ENCODE results near the gene LDLRAD4.

Gene LDLRAD4

DNA sequence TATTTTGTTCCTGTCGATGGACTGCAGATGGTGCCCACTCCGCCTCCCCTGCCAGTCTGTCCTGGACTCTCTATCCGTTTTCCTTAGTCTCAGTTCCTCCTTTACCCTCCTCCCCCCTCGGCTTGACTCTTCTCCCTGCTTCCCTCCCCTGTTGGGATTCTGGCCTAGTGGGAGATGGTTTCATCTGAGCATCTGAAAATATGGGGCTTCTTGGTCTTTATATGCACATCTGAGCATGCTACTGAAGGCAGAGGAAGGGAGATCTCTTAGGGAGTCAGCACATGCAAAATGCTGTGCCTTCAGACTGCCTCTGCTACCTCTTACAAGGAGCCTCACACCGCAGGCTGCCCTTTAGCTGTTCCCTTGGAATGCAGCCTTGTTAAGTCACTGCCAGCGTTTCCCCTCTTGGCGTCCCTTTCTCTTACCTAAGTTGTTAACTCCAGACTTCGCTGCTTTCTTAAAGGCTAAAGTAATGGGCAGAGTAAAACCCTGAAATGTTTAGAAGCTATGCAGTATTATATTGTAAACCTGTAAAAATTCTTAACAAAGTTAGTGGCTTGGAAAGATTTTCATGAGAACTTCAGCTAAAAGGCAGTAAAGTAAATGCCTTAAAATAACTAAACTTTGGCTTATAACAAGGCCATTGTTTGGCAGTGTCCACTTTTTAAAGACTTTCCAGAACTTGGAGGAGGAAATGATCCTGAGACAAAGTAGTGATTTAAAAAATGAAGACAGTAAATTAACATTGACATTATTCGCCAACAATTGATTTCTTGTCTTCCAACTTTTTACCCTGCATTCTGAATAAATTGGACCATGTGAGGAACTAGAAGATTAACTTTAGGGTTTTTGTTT, 49.8 kb downstream of the LDLRAD4 start:
- DNase-seq = no peak

DNA sequence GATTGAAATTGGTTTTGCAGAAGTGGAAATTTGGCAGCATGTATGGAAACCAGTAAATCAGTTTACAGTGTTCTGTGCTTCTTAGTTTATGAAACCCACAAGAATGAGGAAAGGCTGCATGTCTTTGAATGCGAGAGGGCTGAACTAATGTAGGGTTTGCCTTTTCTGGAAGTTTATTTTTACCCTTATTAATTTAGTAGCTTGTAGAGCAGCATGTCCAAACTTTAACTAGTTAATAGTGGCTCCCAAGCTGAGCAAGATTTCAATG, 50.4 kb downstream of the LDLRAD4 start:
- DNase-seq = no peak

DNA sequence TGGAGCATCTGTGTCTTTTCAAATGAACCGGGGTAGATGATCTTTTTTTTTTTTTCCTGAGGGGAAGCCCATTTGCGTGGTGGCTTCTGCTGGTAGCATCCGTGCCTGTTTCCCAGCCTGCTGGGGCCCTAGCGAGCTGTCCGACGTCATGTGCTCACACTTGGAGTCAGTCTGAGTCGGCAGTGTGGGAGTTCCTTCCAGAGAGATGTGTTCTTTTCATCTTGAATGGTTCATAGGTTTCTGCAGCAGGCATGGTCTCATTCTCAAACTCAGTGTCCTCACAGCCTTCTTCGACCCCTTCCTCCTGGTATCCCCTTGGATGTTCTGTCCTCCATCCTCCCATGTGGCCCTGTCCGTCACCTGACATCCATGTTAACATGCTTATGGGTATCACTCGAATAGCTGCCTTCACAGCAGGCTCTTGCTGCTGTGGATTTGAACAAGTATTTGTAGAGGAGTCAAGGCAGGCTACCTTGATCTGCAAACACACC, 51.0 kb downstream of the LDLRAD4 start:
- no peak for DNase-seq

DNA sequence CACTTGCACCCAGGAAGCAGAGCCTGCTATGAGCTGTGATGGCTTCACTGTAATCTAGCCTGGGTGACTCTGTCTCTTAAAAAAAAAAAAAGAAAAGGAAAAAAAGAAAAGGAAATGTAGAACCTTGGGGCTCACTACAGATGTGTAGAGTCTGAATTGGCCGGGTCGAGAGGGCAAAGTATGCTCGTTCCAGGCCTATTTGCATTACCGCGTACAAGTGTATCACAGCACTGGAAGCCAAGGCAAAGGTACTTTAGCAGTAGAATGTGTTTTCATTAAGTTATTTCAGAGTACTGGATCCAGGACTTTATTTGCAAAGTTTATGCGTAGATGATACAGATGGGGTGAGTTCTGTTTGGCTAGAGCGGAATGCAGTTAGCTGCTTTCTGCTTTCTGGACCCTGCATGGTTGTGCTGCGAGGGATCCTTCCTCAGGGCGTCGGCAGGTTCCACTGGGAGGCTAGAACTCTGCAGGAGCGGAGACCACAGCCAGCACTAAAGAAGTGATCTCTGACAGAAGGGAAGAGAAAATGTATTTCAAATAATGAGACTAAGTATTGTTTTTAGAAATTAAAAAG, 51.8 kb downstream of the LDLRAD4 start:
- no peak for DNase-seq

DNA sequence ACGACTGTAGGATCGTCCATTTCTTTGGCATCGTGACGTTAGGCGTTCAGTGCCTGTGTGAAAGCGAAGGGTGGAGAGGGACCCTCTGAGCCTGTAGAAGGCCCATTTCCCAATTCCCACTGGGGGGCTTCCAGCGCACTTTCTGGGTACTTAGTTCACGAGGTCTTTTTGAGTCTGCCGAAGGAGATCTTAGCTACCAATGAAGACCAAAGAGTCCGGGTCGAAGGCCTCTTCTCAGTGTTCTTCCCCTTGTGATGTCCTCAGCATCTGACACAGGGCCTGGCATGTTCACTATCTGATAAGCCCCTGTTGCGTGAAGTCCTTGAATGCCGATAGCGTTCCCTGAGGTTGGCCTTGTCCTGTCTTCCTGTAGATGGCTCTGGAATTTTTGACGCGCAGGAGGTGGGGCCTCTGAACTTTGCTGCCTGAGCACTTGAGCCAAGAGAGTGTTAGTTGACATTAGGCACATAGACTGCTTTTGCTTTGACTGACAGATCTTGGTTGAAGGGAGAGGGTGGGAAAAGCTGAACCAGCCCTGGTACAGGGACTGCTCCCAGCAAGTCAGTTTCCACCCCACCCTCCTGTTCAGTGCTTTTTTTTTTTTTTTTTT, 52.8 kb downstream of the LDLRAD4 start:
- DNase-seq = no peak

DNA sequence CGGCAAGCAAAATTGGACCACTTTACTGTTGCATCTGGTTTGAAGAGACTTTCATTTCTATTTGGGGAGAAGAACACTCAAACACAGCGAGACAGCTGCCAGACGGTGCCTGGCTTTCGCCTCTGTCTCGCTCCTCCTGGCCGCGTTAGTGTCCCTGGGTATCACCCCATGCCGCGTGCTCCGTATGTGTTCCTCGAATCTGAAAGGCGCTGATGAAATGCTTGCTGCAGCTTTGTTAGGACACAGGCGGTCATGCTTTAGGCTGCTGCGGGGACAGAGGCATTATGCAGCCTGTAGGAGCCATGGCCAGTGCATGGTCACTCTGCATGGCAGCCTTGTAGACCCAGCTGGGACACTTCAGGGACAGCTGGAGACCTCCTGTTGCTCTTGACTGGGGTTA, 53.9 kb downstream of the LDLRAD4 start:
- DNase-seq = no peak

DNA sequence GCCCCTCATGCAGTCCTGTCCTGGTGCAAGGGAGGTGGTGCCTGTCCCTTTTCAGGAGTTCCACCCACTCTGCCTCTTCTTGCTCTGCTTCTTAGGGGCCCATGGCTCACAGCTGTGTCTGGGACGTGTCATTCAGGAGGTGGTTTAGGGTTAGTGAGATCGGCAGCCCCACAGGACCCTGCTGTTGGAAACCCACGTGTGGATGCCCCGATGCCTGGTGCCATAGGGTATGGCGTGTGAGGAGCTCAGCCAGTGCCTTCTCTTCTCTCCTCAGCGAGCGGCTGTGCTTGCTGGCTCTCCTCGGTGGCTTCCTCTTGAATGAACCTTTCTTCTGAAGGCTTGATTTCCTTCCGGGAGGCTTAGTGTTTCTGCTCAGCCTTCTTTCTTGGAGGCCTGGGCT, 55.2 kb downstream of the LDLRAD4 start:
- DNase-seq = no peak

DNA sequence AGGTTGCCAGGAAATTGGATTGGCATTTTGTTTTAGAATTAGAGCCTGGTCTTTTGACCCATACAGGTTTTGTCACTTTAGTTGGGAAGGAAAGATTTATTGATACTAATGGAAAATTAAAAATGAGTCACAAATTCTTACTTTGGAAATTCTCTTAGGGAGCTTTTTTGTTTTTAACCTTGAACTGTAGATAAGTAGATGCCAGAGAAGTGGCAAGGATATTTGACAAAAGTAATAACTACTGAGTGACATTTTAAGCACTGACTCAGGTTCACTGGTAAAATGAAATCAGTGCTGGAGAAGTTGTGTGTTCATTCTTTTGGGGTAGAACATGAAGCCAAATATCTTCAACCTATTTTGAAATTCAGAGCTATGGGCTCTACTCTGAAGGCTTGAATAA, 56.5 kb downstream of the LDLRAD4 start:
- no peak for DNase-seq

DNA sequence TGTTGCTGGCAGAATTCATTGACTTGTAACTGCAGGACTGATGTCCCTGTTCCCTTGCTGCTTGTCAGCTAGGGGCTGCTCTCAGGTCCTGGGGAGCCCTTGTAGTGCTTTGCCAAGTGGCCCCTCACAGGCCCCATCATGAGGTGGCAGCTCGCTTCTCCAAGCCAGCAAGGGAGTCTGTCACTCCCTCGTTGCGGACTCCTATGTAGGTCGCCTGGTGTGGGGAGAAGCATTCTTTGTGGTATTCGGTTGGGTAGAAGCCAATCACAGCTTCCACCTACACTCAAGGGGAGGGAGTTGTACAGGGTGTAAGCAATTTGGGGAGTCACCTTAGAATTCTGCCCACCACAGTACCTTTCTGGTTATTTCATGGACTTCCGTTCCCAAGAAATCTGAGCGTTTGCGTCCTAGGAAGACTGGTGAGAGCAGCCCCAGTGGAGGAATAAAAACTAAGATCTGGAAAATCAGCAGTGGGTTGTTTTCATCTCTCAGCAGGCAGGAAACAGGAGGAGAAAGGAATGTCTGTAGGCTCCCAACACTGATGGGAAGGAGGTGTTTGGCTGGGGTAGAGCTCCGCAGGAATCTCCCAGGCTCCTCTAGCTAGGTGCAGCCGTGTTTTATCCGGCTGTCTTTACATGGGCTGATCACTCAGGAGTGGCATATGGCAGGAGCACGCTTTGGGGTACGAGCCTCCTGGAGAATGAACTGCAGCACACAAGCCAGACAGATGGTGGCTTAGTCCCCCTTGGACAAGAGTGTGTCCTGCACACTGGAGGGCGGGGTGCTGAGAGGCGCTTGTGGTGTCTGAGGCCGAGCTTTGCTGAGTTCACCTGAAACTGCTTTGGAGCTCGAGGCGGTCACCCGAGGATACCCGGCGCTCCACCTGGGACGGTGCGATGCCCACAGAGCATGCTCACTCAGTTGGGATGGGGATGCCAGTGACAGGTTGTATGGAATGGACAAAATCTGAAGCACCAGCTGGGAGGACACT, 58.3 kb downstream of the LDLRAD4 start:
- DNase-seq = no peak

DNA sequence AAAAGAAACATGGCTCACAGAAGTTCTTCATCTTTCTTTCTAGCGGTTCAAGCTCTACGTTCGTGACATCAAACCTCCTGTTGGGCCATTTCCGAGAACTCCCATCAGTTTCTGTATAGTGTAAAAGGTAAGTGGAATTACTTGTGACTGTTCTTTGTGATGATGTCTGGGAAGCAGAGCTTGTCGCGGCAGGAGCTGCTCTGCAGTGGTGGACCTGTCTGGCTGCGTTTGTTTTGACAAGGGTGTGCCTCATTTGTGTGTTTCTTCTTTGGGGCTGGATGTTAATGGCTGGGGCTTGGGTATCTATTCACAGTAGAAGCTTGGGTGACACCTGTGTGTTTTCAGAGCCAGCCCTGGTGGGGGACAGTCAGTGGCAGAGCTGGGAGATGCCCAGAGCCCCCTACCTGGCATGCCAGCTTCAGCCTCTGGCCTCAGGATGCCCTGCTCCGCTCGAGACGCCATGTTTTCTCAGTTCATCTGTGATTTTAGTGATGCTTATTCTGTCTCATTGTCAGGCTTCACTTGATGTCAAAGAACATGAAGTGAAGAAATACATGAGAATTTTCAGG, 59.6 kb downstream of the LDLRAD4 start:
- no peak for DNase-seq

DNA sequence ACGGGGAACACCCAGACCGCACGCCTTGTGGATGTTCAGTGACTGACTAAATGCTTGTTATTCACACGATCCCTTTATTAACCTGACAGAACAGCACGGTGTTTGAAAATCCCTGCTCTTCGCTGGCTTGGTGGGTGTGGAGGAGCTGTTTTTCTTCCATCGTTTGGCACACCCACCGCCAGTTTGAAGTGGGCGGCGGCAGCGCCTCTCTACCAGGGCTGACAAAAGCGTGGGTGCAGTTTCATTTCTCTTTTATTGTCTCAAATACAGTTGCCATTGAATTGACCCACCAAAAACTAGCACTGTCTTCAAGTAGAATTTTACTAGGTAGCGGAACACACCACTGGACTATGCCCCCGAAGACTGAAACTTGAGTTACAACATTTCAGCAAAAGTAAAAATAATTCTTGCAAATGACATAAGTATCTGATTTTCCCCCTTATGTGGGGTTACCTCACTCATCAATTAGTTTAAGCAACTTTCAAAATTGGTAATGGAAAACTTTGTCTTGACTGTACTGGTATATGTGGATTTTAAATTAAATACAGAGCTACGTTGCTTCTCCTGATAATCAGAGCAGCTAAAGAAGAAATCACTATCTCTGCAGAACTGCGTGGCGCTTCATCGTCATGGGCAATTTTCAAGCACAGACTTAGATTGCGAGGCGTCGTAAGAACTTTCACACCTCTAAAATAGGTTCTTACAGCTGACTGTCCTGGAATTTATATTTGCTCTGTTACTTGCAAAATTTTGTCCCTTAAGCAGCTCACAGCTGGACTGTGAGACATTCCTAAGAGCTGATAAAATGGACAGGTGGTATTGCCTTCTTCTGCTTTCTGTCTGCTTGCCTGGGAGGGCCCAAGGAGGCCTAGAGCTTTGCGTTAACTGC, 60.9 kb downstream of the LDLRAD4 start:
- no peak for DNase-seq

DNA sequence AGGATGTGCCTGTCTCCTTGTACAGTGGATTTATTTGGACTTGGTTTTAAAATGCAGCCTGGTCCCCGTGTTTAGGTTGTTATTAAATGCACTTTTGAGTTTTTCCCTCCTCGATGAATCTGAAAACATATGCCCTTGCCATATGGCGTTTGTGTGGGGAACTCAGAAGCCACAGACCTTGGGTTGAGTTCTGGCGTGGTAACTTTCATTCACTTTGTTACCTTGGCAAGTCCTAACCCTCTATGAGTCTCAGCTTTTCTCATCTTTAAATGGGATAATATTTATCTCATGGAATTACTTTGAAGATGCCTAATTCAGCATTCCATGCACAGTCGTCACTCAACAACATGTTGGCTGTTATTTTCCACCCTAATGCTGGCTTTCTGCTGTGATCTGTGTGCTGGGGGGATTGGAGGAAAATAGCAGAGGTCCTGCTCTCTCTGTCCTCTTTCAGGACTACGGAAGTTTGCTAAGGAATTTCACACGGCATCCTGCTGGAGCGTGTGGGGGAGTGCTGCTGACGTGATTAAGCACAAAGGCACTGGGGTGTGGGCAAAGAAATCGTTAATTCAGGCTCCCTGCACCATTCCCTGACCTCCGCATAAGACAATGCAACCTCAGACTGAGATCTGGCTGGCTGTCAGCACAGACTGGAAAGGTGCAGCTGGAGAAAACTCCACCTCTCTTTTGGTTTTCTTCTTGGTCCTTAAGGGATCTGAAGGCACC, 61.7 kb downstream of the LDLRAD4 start:
- DNase-seq = no peak

DNA sequence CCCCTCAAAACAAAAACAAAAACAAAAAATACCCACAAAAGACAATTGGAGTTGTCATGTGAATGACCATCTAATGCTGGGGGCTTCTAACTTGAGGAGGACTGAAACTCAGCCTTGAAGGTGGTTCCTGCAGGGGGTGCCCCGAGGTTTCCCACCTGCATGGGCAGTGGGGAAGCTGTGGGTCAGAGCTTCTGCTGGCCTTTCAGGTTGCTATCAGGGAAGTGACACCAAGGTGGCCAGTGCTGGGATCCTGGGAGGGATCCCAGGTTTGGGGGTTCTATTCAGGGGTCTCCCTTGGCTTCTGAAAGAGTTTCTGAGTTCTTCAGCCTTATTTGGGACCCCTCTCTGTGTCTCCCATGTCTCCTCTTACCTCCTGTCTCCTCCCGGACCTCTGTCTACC, 62.8 kb downstream of the LDLRAD4 start:
- no peak for DNase-seq

DNA sequence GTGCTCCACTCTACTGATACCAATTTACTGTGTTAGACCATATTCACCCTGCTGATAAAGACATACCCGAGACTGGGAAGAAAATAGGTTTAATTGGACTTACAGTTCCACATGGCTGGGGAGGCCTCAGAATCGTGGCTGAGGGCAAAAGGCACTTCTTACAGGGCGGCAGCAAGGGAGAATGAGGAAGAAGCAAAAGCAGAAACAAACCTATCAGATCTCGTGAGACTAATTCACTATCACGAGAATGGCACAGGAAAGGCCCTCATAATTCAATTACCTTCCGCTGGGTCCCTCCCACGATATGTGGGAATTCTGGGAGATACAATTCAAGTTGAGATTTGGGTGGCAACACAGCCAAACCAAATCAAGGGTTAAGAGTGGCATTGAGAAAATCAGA, 65.2 kb downstream of the LDLRAD4 start:
- no peak for DNase-seq

DNA sequence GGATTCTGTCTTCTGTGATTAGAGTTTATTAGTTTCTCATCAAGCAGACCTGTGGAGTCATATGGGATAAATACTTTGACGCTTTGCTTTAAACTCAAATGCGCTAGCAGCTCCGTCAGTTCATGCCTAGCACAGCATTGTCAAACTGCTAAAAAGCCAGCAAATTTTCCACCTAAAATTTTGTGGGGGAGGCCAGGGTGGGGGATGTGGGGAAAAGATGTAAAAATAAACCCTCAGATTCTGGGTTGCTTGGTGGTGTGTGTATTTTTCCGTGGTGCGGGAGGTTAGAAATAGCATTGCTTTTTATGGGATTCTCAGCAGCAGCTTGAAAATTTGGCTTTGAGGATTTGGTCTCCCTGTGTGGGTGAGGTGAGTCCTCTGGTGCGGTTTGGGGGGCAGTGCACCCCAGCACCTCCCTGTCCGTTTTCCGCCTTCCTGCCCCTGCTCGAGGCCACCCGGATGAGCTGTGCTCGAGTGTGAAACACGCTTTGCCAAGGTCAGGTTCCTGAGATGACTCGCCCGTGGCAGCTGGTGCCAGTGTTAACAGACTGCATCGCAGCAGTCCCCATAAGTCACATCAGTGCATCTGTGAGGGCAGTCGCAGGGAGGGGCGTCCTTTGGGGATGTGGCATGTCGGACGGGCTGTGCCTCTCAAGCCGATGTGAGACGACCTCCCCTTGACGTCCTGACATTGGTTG, 65.9 kb downstream of the LDLRAD4 start:
- no peak for DNase-seq

DNA sequence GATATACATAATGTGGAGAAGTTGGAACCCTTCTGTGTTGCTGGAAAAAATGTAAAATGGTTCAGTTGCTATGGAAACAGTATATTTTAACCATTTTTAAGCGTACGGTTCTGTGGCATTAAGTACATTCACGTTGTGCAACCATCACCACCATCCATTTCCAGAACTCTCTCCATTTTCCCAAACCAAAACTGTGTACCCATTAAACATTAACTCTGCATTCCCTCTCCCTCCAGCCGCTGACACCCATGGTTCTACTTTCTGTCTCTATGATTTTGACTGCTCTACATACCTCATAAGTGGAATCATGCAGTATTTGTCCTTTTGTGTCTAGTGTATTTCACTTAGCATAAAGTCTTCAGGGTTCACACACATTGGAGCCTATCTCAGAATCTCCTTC, 67.3 kb downstream of the LDLRAD4 start:
- no peak for DNase-seq

DNA sequence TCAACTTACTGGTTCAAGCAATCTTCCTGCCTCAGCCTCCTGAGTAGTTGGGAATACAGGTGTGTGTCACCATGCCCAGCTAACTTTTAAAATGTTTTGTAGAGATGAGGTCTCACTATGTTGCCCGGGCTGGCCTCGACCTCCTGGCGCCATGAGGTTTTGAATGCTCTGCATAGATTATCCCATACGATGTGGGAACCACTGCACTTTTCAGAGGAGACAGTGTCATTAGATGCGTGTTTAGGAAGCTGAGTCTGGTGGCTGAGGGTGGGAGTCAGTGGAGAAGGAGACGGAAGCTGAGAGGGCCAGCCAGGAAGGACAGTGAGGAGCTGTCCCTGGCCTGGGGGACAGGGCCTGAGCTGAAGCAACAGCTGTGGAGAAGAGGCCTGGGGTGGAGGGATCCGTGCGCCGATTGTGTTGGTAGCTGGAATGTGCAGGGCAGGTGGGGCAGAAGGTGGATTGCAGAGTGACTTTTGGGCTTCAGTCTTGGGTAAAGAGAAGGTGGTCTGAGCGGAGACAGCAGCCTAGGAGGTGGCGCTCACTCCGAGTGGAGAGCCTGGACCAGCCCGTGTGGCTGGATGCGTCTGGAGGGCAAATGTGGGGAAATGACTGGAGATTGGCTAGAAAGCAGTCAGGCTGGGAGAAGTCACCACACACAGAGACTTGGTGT, 68.0 kb downstream of the LDLRAD4 start:
- DNase-seq = no peak

DNA sequence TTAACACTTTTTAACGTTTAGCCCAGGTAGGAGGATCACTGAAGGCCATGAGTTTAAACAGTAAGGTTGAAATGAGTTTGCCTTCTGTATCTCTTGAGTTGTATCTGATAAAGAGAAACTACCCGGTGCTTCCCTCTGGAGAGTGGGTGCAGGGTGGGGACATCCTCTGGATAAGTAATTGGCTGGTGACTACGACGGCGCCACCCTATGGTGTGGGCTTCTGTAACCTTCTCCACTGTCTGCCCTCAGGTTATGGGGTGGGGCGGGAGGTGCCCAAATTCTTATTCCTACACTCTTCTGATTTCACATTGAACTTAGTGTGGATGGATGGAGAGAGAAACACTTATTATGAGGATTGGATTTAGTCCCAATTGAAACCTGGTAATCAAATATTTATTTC, 68.8 kb downstream of the LDLRAD4 start:
- DNase-seq = no peak

DNA sequence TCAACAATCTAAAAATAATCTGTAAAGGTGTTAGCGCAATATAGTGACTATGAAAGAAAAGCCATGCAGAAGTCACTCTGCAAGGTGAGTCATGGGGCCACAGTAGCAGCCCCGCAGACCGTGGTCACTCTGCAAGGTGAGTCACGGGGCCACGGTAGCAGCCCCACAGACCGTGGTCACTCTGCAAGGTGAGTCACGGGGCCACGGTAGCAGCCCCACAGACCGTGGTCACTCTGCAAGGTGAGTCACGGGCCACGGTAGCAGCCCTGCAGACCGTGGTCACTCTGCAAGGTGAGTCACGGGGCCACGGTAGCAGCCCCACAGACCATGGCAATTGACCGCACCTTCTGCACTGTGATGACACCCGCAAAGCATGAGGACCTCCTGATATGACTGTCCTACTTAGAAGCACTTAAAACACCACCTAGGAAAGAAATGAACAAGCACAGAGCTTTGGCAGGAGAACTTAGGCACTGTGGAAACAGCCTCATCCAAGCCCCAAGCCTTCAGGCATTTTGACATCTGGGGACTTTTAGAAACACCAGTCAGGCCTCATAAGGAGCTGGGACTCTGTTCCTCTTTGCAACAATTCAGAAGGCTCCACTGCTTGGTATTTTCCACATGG, 70.1 kb downstream of the LDLRAD4 start:
- DNase-seq = no peak
